ENCODE data around the gene LARGE1. TPM values are rescaled to one million over a fixed set of nuclear protein-coding genes. Genes with fewer than 3 reads are reported as not detected.

Gene LARGE1
- total RNA-seq, 6 experiments from 2014 or later = 12.2 to 28.3 (median 15.2) TPM

DNA sequence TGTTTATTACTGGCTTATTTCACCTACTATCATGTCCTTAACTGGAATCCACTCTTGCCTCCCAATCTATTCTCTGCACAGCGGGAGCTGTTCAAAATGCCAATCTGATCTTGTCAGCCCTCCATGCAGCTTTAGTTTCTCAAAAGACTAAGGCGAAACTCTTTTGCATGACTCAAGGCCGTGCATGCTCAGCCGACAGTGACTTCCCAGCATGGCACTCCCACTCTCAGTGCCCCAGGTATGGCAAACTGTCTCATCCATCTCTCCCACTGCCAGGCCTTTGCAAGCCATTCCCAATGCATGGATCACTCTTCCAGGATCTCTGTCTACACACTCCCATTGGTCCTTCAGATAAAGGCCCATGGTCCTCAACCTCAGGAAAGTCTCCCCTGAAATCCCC is 245.9 kb downstream of the LARGE1 start:
- H3K4me3 ChIP-seq = no peak overlapping the region
- ATAC-seq (no peak), DNase-seq (no peak)
- H3K27me3 ChIP-seq = no peaks in the 10 kb centered on the region
- H3K36me3 ChIP-seq = no peaks in the 10 kb centered on the region
- no peak overlapping the region for H3K27ac ChIP-seq
- no peaks in the 10 kb centered on the region for H3K4me1 ChIP-seq
- TF ChIP-seq POLR2A (IDR thresholded peaks at IDR 0.05) = no peak
- TF ChIP-seq, protein P1, sequence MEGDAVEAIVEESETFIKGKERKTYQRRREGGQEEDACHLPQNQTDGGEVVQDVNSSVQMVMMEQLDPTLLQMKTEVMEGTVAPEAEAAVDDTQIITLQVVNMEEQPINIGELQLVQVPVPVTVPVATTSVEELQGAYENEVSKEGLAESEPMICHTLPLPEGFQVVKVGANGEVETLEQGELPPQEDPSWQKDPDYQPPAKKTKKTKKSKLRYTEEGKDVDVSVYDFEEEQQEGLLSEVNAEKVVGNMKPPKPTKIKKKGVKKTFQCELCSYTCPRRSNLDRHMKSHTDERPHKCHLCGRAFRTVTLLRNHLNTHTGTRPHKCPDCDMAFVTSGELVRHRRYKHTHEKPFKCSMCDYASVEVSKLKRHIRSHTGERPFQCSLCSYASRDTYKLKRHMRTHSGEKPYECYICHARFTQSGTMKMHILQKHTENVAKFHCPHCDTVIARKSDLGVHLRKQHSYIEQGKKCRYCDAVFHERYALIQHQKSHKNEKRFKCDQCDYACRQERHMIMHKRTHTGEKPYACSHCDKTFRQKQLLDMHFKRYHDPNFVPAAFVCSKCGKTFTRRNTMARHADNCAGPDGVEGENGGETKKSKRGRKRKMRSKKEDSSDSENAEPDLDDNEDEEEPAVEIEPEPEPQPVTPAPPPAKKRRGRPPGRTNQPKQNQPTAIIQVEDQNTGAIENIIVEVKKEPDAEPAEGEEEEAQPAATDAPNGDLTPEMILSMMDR (IDR thresholded peaks at IDR 0.05) = no peak
- intact Hi-C loops (cut with DNase I) = no loop called here
- H3K9me3 ChIP-seq = no peaks in the 10 kb centered on the region
- 83% methylated on average over 4 of the region's 4 CpGs for WGBS (ENCODE audit: insufficient coverage, low coverage, low lambda C conversion rate, missing lambda C conversion rate)

DNA sequence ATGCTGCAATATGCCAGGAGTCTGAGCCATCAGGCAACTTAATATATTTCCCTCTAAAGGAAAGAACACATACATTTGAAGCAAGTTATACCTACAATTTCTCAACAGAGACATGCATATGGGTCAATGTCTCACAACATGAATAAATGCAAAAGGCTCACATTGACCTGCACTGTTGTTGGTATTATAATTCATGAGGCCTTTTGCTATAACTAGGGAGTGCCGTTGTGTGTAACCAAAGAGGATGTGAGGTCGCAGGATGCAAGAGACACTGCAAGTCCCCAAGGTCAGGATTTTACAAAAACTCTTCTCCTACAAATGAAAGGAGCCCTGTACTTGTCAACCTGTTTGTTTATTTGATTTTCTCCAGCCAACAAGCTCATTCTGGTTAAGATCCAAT is 250.5 kb downstream of the LARGE1 start:
- Histone ChIP-seq H3K27me3 (no peaks in the 10 kb centered on the region), H3K36me3 (no peaks in the 10 kb centered on the region), H3K27ac (no peak overlapping the region), H3K4me3 (no peak overlapping the region), H3K4me1 (no peaks in the 10 kb centered on the region), H3K9me3 (no peaks in the 10 kb centered on the region)
- intact Hi-C loops (cut with DNase I) = no loop called here
- DNase-seq (no peak), ATAC-seq (no peak)
- TF ChIP-seq, protein P1 (IDR thresholded peaks at IDR 0.05) = no peak
- no peak for TF ChIP-seq POLR2A (IDR thresholded peaks at IDR 0.05)
- WGBS (ENCODE audit: insufficient coverage, low coverage, low lambda C conversion rate, missing lambda C conversion rate) = 60% methylated on average over 2 of the region's 2 CpGs

DNA sequence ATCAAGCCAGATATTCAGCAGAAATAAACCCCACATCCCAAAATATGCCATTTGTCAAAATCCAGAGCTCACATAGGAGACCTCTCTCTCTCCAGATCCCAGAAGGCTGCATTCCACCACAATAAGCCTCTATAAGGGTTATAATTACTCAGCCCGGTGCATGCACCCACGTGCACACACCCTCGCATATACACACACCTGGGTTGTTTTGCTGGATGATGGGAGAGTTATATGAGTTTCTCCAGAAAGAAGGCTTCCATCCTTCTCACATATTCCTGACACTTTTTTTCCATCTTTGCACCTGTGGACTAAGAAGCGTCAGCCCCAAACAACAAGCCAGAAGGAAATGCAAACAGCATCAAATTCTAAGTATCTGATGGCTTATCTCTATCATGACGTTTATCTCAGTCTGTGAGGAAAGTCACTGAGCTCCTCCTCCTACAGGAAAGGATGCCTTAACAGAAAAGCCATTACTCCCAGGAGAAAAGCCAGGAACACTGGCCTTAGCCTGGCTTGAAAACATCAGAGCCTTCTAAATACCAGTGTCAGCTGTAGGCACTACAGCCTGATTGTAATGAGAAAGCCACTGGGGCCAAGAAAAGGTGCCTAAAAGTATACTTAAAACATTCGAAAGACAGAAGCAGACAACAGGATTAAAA is 253.2 kb downstream of the LARGE1 start:
- no peaks in the 10 kb centered on the region for H3K27me3 ChIP-seq
- no peaks in the 10 kb centered on the region for H3K36me3 ChIP-seq
- intact Hi-C loops (cut with DNase I) = no loop called here
- DNase-seq = no peak
- no peaks in the 10 kb centered on the region for H3K9me3 ChIP-seq
- no peak for TF ChIP-seq POLR2A (IDR thresholded peaks at IDR 0.05)
- TF ChIP-seq, protein P1 (IDR thresholded peaks at IDR 0.05) = no peak
- ATAC-seq = no peak
- no peak overlapping the region for H3K4me3 ChIP-seq
- H3K4me1 ChIP-seq = no peaks in the 10 kb centered on the region
- WGBS (ENCODE audit: insufficient coverage, low coverage, low lambda C conversion rate, missing lambda C conversion rate) = 53% methylated on average over 5 of the region's 6 CpGs
- H3K27ac ChIP-seq = no peak overlapping the region

DNA sequence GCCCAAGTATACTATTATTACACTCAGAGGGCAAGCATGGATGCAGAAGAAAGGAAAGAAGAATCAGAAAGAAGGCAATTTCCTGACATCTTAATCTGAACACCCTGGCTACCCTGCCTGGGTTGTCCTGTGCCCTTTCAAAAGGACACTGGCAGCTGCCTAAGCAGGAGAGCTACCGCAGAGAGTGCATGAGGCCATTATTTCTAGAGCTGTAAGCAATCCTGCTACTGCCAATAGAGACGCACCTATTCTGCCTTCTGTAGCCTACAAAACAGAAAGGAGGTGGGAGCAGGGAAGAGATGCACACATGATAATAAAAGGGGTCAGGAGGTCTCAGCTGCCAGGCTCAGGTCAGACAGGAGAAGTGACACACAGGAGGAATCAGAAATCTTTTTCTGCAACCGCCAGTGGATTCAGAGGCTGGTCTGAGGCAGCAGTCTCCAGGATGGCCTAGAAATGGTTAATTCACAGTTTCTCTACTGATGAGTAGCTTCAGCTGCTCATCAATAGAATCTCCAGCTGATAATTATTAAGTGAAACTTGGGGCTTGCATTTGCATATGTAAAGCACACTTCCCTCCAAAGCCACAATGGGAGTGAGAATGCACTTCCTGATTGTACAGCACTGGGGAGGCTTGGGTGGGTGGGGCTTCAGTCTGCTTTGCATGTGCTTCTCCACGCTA is 253.9 kb downstream of the LARGE1 start:
- no peaks in the 10 kb centered on the region for H3K9me3 ChIP-seq
- no peaks in the 10 kb centered on the region for H3K4me1 ChIP-seq
- H3K27ac ChIP-seq = no peak overlapping the region
- ATAC-seq (no peak), DNase-seq (no peak)
- H3K36me3 ChIP-seq = no peaks in the 10 kb centered on the region
- H3K4me3 ChIP-seq = no peak overlapping the region
- TF ChIP-seq, protein P1 (IDR thresholded peaks at IDR 0.05) = no peak
- TF ChIP-seq POLR2A (IDR thresholded peaks at IDR 0.05) = no peak
- WGBS (ENCODE audit: insufficient coverage, low coverage, low lambda C conversion rate, missing lambda C conversion rate) = 63% methylated on average over 2 of the region's 4 CpGs
- no peaks in the 10 kb centered on the region for H3K27me3 ChIP-seq
- intact Hi-C loops (cut with DNase I) = no loop called here
